Esophagus muscularis mucosa (tissue), 3 donors: ENCODE measurements around the gene YARS1.

Experiments used
- CTCF ChIP-seq, 3 experiments: fragments of 200-600 bp in 2 of 3; fragments of 450-650 bp in 1 of 3; sonication (generic) in 2 of 3; IDR thresholded peaks; one replicate each; pipeline ENCODE4 v1.5.1; 2017 to 2019; ENCODE audit warnings: antibody characterized with exemption in 3 of 3, mild to moderate bottlenecking in 2 of 3, moderate library complexity in 1 of 3
- POLR2A ChIP-seq: fragments of 450-650 bp; IDR thresholded peaks from one replicate; pipeline ENCODE4 v1.6.1; 2017; ENCODE audit warnings: antibody characterized with exemption, moderate library complexity, mild to moderate bottlenecking, low read depth

GRCh38 chr1:32801096-32801715 is 16.0 kb downstream of the YARS1 start:
- no peak for TF ChIP-seq CTCF (IDR thresholded peaks at IDR 0.05)
- no peak for TF ChIP-seq POLR2A
